Upper lobe of left lung (tissue), 4 donors: ENCODE data around the gene BPGM.

ENCODE experiments used
- CTCF ChIP-seq, 6 experiments: fragments of 450-650 bp in 4 of 6; fragments of 200-600 bp in 2 of 6; sonication (generic) in 2 of 6; IDR thresholded peaks; one replicate each; pipeline ENCODE4 v1.5.1; 2016 to 2019; ENCODE audit warnings: antibody characterized with exemption in 6 of 6
- EP300 ChIP-seq, 4 donors: sonication (generic); formaldehyde crosslinking; IDR thresholded peaks; one replicate each; pipeline ENCODE4 v1.5.1; 2017; ENCODE audit warnings: antibody characterized with exemption in 4 of 4, control low read depth in 2 of 4

GRCh38 chr7:134622303-134622995 lies 24.2 kb upstream of the BPGM start:
- TF ChIP-seq EP300 (IDR thresholded peaks at IDR 0.05) (no peak), CTCF (IDR thresholded peaks at IDR 0.05) (no peak)
